PFSK-1 (cell line): ENCODE measurements around the gene SPG7.

Source experiments
- POLR2AphosphoS5 ChIP-seq: IDR thresholded peaks from 2 replicates; pipeline ENCODE4 v1.6.1; 2012; ENCODE audit warnings: low read depth, mild to moderate bottlenecking, control low read depth, low read length, moderate library complexity
- TF ChIP-seq, protein P1 (sequence below), 2 experiments: IDR thresholded peaks; 2 replicates each; pipeline versions ENCODE4 v1.6.1 to v1.8.0; 2011 to 2012; ENCODE audit warnings: low read depth in 2 of 2, low read length in 2 of 2, control low read depth in 1 of 2, inconsistent platforms in 1 of 2, mild to moderate bottlenecking in 1 of 2, moderate library complexity in 1 of 2; ENCODE audit not compliant: insufficient read depth in 1 of 2

DNA sequence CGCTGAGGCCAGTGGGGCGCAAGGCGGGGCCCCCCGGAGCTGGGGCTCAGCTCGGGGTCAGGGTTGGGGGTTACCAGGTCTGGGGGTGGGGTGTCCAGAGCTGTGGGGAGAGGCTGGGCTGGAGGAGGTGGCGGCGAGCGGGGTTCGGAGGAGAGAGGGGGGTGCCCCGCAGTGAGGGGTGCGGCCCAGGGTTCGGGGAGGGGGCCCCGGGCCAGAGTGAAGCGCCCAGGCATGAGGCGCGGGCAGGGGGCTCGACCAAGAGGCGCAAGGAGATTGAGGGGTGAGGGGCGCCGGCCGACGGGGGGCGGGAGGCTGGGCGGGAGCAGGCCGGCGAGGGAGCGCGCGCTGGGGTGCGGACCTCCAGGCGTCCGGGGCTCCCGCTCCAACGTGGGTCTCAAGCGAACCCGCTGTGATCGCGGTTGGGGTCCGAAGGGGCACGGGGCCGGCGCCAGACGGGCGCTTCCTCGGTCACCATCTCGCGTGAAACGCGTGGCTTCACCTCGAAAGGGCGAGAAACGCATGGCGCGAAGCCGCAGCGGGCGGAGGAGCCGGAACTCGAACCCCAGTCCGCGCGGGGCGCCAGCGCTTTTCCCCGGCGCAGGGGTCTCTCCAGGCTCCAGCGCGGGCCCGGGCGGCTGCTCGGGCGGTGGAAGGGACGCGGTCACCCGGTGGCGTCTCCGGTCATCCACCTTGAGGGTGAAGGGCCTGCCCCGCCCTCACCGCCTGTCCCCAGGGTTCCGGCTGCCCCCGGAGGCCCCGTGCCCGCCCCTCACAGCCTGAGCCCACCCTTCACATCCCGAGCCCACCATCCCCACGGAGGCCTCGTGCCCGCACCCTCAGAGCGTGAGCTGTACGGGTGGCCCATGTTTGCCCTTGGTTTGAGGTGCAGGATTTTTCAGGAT is 68.2 kb downstream of the SPG7 start:
- no peak for TF ChIP-seq POLR2AphosphoS5
- TF ChIP-seq, protein P1, sequence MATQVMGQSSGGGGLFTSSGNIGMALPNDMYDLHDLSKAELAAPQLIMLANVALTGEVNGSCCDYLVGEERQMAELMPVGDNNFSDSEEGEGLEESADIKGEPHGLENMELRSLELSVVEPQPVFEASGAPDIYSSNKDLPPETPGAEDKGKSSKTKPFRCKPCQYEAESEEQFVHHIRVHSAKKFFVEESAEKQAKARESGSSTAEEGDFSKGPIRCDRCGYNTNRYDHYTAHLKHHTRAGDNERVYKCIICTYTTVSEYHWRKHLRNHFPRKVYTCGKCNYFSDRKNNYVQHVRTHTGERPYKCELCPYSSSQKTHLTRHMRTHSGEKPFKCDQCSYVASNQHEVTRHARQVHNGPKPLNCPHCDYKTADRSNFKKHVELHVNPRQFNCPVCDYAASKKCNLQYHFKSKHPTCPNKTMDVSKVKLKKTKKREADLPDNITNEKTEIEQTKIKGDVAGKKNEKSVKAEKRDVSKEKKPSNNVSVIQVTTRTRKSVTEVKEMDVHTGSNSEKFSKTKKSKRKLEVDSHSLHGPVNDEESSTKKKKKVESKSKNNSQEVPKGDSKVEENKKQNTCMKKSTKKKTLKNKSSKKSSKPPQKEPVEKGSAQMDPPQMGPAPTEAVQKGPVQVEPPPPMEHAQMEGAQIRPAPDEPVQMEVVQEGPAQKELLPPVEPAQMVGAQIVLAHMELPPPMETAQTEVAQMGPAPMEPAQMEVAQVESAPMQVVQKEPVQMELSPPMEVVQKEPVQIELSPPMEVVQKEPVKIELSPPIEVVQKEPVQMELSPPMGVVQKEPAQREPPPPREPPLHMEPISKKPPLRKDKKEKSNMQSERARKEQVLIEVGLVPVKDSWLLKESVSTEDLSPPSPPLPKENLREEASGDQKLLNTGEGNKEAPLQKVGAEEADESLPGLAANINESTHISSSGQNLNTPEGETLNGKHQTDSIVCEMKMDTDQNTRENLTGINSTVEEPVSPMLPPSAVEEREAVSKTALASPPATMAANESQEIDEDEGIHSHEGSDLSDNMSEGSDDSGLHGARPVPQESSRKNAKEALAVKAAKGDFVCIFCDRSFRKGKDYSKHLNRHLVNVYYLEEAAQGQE (IDR thresholded peaks at IDR 0.05; ENCODE audit: insufficient read depth in 1 of 2, low read depth in 2 of 2, low read length in 2 of 2): no peak
